Activated CD8-positive, alpha-beta memory T cell treated with anti-CD3 and anti-CD28 coated beads for 48 hours (primary cell): Measurements from ENCODE around the gene FOXN3.

ENCODE experiments used
- DNase-seq, 3 experiments: peaks; one replicate each; pipeline ENCODE4 v3.0.0-alpha.2; 2020; ENCODE audit warnings: low read depth in 2 of 3, low spot score in 2 of 3

The FOXN3 gene

DNA sequence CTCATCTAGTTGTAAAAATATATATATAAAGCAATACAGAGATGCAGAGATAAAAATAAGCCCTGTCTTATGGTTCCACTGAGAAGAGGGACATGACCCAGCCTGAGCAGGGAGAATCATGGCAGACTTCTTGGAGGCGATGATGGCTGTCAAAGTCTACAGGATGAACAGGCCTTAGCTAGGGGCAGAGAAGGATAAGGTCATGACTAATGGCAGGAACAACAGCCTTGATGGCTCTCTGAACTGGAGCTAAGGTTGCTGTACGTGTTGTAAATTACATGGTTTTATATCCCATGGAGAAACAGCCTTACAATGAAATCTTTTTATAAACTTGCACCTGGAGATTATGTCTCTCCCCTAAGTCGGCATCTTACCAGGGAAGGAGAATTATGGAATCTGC is 32.4 kb downstream of the FOXN3 start:
- DNase-seq, result no peak

DNA sequence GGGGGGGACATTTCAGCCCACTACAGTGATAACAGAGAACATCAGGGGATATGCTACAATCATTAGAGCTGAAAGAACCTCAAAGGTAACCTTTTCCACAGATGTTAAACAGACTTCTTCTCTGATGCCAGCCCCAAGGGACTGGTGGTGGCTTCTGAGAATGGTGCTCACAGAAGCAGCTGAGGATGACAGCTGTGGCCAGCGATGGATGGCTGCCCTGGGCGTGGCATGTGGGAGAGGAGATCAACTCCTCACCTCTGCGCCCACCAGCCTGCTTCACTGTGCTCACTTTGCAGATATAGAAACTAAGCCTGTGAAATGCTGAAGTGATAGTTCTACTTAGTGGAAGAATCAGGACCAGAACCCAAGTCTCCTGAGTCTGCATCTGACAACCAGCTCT is 33.0 kb downstream of the FOXN3 start:
- DNase-seq, result no peak

- no peak for DNase-seq
Observed at GRCh38 chr14:89382901-89383845, 33.9 kb downstream of the FOXN3 start.

DNA sequence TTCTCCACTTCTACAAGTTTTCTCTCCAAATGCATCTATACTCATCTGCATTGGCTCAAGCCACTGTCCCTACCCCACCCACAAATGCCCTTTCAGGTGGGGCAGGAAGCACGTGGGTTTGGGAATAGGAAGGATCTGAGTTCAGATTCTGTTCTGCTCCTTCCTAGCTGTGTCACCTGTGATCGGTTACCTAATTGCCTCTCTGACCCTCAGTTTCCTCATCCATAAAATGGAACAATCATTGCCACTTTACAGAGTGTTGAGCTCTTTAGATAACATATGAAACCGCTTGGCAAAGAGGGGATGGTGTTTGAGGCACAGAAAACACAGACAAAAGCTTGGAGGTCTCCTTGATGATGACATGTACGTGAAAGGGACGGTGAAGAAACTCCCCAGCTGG is 34.5 kb downstream of the FOXN3 start:
- no peak for DNase-seq

- no peak for DNase-seq
Observed at GRCh38 chr14:89379891-89380820, 36.9 kb downstream of the FOXN3 start.

DNA sequence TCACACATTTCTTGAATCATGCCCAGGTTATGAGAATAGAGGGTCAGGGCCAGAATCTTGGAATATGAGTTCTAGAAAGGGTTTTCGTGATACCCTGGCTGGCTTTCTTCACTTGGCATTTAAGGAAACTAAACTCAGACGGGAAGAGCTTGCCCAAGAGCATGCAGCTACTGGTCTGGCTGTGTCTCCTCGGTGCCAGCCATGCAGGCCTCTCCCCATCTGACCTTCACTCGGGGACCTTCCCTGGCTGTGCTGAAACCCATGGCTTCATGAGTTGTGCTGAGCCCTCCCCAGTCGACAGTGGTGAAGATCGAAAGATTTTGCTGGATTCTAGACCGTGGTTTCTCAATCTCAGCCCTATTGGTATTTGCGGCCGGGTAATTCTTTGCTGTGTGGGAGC is 38.0 kb downstream of the FOXN3 start:
- DNase-seq, result no peak

- no peak for DNase-seq
Observed at GRCh38 chr14:89378119-89378518, 38.9 kb downstream of the FOXN3 start.

- no peak for DNase-seq
Observed at GRCh38 chr14:89377544-89377943, 39.5 kb downstream of the FOXN3 start.

- no peak for DNase-seq
Observed at GRCh38 chr14:89374908-89375307, 42.1 kb downstream of the FOXN3 start.

- no peak for DNase-seq
Observed at GRCh38 chr14:89373185-89373584, 43.8 kb downstream of the FOXN3 start.

- no peak for DNase-seq
Observed at GRCh38 chr14:89372512-89372883, 44.5 kb downstream of the FOXN3 start.

DNA sequence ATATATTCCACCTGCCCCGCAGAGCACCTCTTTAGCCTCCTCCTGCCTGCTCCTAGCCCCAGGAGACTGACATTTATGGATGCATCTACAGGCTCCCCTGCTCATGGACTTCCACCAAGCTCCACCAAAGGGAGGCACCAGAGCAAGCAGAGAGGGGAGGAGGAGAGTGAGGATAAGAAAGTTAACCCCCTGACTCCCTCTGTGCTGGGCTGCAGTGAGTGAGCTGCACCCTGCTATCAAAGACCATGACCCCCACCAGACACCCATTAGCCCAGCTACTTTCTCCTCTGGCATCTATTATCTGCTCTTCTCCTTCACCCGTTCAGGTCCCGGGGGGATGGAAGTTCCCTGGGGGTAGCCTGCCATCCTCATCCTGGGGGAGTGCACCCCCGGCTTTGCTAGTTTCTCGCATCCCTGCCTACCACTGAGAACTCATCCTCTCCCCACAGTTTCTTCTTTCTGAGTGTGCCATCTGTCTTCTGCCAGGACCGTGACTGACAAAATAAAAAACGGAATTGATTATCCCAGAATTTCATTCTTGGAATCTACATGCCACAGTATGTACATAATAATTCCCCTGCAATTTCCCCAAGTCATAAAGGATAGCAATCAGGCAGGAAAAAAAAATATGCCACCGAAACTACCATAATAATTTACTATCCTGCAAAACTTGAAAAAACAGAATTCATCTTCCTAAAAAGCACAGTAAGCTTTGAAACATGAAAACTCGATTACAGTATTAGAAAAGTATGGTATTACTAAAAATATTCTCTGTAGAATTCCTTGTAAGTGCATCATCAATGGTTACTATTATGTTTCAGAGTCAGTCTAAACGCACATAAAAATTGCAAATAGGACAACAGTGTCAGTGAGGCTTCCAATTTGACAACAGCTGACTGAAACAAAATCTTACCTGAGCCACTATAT is 45.2 kb downstream of the FOXN3 start:
- no peak for DNase-seq

- no peak for DNase-seq
Observed at GRCh38 chr14:89370781-89371180, 46.3 kb downstream of the FOXN3 start.

- no peak for DNase-seq
Observed at GRCh38 chr14:89370381-89370780, 46.7 kb downstream of the FOXN3 start.

DNA sequence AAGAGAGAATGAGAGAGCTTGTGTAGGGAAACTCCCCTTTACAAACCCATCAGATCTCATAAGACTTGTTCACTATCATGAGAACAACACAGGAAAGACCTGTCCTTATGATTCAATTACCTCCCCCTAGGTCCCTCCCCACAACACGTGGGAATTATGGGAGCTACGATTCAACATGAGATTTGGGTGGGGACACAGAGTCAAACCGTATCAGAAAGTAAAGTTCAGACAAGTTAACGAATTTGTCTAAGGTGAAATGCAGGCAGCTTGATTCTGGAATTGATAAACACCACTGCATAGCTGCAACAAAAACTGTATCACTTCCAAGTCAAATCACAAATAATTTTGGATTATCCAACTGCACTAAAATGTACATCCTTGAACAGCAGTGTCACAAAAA is 47.4 kb downstream of the FOXN3 start:
- DNase-seq, result no peak

- DNase-seq, result no peak
Observed at GRCh38 chr14:89368490-89369477, 48.2 kb downstream of the FOXN3 start.

- no peak for DNase-seq
Observed at GRCh38 chr14:89367779-89368120, 49.3 kb downstream of the FOXN3 start.

- DNase-seq, result no peak
Observed at GRCh38 chr14:89366864-89367778, 49.9 kb downstream of the FOXN3 start.
